GM18511 (cell line): ENCODE results near the gene SPATA31D3.
A peak's percentile ranks its signal among the peaks of the same experiment; 100 is the strongest.
"Not testable (repeated sequence)": the region's sequence is repeated elsewhere in the genome, so short reads cannot be mapped to it uniquely, and the experiment has no call there.

ENCODE experiments used
- ATAC-seq: cut with Tn5 transposase; IDR thresholded peaks from one replicate; pipeline ENCODE4 v1.9.1; 2021; ENCODE audit warnings: mild to moderate bottlenecking, moderate library complexity; ENCODE audit not compliant: unreplicated experiment

The SPATA31D3 gene

GRCh38 chr9:81976351-81976750 is 33.1 kb downstream of the SPATA31D3 start:
- ATAC-seq = no peak

- ATAC-seq = peak; percentile 87
Observed at GRCh38 chr9:81979196-81979595, 35.9 kb downstream of the SPATA31D3 start.

DNA sequence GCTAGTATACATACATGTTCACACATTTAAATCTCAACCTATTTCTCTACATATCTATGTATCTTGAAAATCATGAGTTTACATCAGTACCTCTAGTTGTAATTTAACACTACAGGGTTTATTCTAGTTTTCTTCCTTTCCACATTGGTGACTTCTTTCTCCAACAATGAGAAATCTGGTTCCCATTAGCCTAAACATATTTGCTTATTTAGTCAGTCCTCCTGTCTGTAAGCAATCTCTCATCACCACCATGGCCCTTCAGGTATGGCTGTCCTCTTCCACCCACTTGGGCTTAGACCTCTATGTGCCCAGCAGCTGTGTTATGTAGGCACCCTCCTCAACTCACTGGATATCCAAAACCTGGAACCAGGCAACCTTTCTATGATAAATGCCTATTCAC is 37.3 kb downstream of the SPATA31D3 start:
- ATAC-seq = no peak

GRCh38 chr9:81981883-81982282 is 38.6 kb downstream of the SPATA31D3 start:
- no peak for ATAC-seq

DNA sequence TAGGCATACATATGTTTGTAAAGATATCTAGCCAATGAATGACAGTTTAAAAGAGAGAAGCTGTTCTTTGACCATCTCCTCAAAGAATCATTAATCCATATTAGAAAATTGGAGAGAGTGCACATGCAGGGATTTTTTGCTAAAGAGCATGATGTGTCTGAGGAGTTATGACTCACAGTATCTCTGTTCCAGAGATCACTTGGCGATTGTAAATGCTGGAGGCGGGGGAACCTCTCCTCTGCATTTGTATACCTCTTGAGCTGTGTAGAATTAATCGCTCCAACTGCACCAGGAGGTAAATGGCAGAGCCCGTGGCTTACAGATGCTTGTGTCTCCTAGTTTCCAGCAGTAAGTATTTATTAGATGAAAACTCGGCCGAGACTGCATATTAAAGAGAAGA is 41.6 kb downstream of the SPATA31D3 start:
- no peak for ATAC-seq

GRCh38 chr9:81986051-81986450 is 42.8 kb downstream of the SPATA31D3 start:
- no peak for ATAC-seq

DNA sequence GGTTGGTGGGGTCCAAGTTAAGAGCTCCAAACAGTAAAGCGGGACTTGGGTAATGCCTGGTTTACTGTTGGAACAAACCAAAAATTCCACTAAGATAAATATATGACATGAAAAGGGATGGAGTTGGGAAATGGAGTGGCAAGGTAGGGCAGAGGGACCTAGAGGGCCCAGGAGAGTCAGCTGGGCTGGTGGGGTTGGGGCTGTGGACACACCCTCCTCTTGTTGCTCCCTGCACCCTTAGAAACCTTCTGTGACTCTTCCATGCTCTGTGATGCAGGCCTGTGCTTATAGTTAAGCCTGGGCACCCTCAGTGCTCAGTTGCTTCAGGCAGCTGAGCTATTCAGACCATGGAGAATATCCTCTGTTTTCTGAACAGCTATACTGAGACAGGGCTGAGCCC is 45.2 kb downstream of the SPATA31D3 start, which contains the start of gene SPATA31D1:
SPATA31D1 (plus strand) TSS at position 301 of the 400 bp plus-strand sequence; CDS start at position 348, 47 bp downstream.
- not testable (repeated sequence) for ATAC-seq

DNA sequence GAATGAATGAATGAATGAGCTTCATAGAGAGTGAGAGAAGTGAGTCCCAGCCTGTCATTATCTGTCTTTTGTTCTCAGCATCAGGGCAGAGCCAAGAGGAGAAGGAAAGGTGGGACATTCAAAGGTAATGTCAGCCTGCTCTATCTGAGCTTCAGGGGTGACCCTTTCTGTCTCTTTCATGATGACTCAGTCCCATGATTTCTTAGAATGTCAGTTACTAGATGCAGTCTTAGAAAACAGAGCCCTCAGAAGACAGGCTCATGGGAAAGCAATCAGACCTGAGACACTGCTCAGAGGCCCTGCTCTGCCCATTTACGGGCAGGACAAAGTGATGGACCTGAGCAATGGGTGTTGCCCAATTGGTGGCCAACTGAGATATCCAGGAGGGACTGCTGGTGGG is 46.4 kb downstream of the SPATA31D3 start:
- ATAC-seq = peak; percentile 48

GRCh38 chr9:81993656-81994055 is 50.4 kb downstream of the SPATA31D3 start:
- ATAC-seq = no peak
